HAP-1 (cell line): Measurements from ENCODE around the gene CHST9.

ENCODE experiments used
- DNase-seq, 2 experiments: peaks; one replicate each; pipeline ENCODE4 v3.0.0-alpha.2; 2016 to 2020; ENCODE audit warnings: low spot score in 2 of 2
- H3K27me3 ChIP-seq: fragments of 250-450 bp; sonication (Bioruptor Pico); 2 replicates; pipeline ENCODE4 v1.5.1; 2020; ENCODE audit warnings: low read depth, mild to moderate bottlenecking, moderate library complexity
- H3K36me3 ChIP-seq: fragments of 250-450 bp; sonication (Bioruptor Pico); replicated peaks from 2 replicates; pipeline ENCODE4 v1.5.1; 2020; ENCODE audit warnings: mild to moderate bottlenecking
- H3K4me1 ChIP-seq: fragments of 250-450 bp; sonication (Bioruptor Pico); 2 replicates; pipeline ENCODE4 v1.5.1; 2020; ENCODE audit warnings: mild to moderate bottlenecking
- H3K4me3 ChIP-seq: fragments of 250-450 bp; sonication (Bioruptor Pico); 2 replicates; pipeline ENCODE4 v1.5.1; 2020; ENCODE audit warnings: mild to moderate bottlenecking, moderate library complexity
- H3K9me3 ChIP-seq: fragments of 250-450 bp; sonication (Bioruptor Pico); 2 replicates; pipeline ENCODE4 v1.5.1; 2020; ENCODE audit warnings: mild to moderate bottlenecking, moderate library complexity
- in situ Hi-C: fragments of 300-500 bp; cut with MboI; formaldehyde crosslinking; loops from 3 replicates; pipeline ENCODE4 v1.14.3; 2020; ENCODE audit warnings: low sequenced_read_pairs, inconsistent platforms, mixed read lengths

CHST9 gene

GRCh38 chr18:26864658-26865057 lies 320.4 kb downstream of the CHST9 start:
- peaks cover 7% of the 10 kb centered on the region; the same call in 1 of the 2 replicates for H3K4me1 ChIP-seq
- in situ Hi-C loops, result no loop called here
- no peaks in the 10 kb centered on the region for H3K27me3 ChIP-seq
- no peaks in the 10 kb centered on the region for H3K36me3 ChIP-seq
- H3K4me3 ChIP-seq, result no peak overlapping the region
- no peak for DNase-seq
- H3K9me3 ChIP-seq, result no peaks in the 10 kb centered on the region

- no peaks in the 10 kb centered on the region for H3K36me3 ChIP-seq
- H3K9me3 ChIP-seq, result no peaks in the 10 kb centered on the region
- peaks cover 7% of the 10 kb centered on the region; the same call in 1 of the 2 replicates for H3K4me1 ChIP-seq
- H3K27me3 ChIP-seq, result no peaks in the 10 kb centered on the region
- in situ Hi-C loops, result no loop called here
- no peak overlapping the region for H3K4me3 ChIP-seq
- no peak for DNase-seq
Observed at GRCh38 chr18:26863921-26864497, 321.1 kb downstream of the CHST9 start.

- peaks cover 7% of the 10 kb centered on the region; the same call in 1 of the 2 replicates for H3K4me1 ChIP-seq
- in situ Hi-C loops, result no loop called here
- H3K4me3 ChIP-seq, result peak overlapping the region; percentile 20
- H3K36me3 ChIP-seq, result no peaks in the 10 kb centered on the region
- H3K27me3 ChIP-seq, result no peaks in the 10 kb centered on the region
- H3K9me3 ChIP-seq, result no peaks in the 10 kb centered on the region
- peak; percentile 68 to 81 for DNase-seq
Observed at GRCh38 chr18:26863122-26863879, 321.8 kb downstream of the CHST9 start.

GRCh38 chr18:26862084-26862483 lies 323.0 kb downstream of the CHST9 start:
- Histone ChIP-seq H3K9me3 (no peaks in the 10 kb centered on the region), H3K4me1 (peaks cover 7% of the 10 kb centered on the region; the same call in 1 of the 2 replicates), H3K4me3 (no peak overlapping the region), H3K27me3 (no peaks in the 10 kb centered on the region), H3K36me3 (no peaks in the 10 kb centered on the region)
- in situ Hi-C loops, result no loop called here
- no peak for DNase-seq
